ENCODE data around the gene MEF2C. TPM values are rescaled to one million over a fixed set of nuclear protein-coding genes. Genes with fewer than 3 reads are reported as not detected.

MEF2C gene
- total and polyA plus RNA-seq, 7 donors: 2.8 to 51.4 (median 32.1) TPM

GRCh38 chr5:88899096-88899737 lies 16.2 kb upstream of the MEF2C start:
- WGBS, 2 donors: 92 to 94% methylated on average over 2 of the region's 2 CpGs
- no peaks in the 10 kb centered on the region for H3K4me1 ChIP-seq
- H3K27ac ChIP-seq: no peak overlapping the region
- no peak for DNase-seq
- H3K9me3 ChIP-seq: no peaks in the 10 kb centered on the region
- no peak for TF ChIP-seq POLR2AphosphoS5 (IDR thresholded peaks at IDR 0.05)
- TF ChIP-seq CTCF (IDR thresholded peaks at IDR 0.05): no peak
- TF ChIP-seq POLR2A (IDR thresholded peaks at IDR 0.05): no peak
- TF ChIP-seq EP300 (IDR thresholded peaks at IDR 0.05): no peak
- H3K27me3 ChIP-seq: no peaks in the 10 kb centered on the region
- H3K36me3 ChIP-seq: no peaks in the 10 kb centered on the region
- intact Hi-C loops (cut with DNase I): no loop called here
- H3K4me3 ChIP-seq: no peak overlapping the region

- no peak overlapping the region for H3K27ac ChIP-seq
- DNase-seq: no peak
- H3K27me3 ChIP-seq: no peaks in the 10 kb centered on the region
- no peaks in the 10 kb centered on the region for H3K9me3 ChIP-seq
- intact Hi-C loops (cut with DNase I): no loop called here
- H3K36me3 ChIP-seq: no peaks in the 10 kb centered on the region
- TF ChIP-seq POLR2AphosphoS5 (IDR thresholded peaks at IDR 0.05) (no peak), CTCF (IDR thresholded peaks at IDR 0.05) (no peak), EP300 (IDR thresholded peaks at IDR 0.05) (no peak), POLR2A (IDR thresholded peaks at IDR 0.05) (no peak)
- H3K4me1 ChIP-seq: no peaks in the 10 kb centered on the region
- WGBS, 2 donors: 96 to 98% methylated on average over 1 of the region's 1 CpG
- no peak overlapping the region for H3K4me3 ChIP-seq
Measured at GRCh38 chr5:88897748-88898147, 14.8 kb upstream of the MEF2C start.

GRCh38 chr5:88895681-88896501 lies 12.9 kb upstream of the MEF2C start:
- DNase-seq: no peak
- Histone ChIP-seq H3K27ac (no peak overlapping the region), H3K9me3 (no peaks in the 10 kb centered on the region), H3K27me3 (no peaks in the 10 kb centered on the region), H3K4me3 (no peak overlapping the region), H3K36me3 (no peaks in the 10 kb centered on the region), H3K4me1 (peaks cover 0 to 2% (median under 1%) of the 10 kb centered on the region in 4 donors)
- TF ChIP-seq POLR2AphosphoS5 (IDR thresholded peaks at IDR 0.05) (no peak), CTCF (IDR thresholded peaks at IDR 0.05) (no peak), POLR2A (IDR thresholded peaks at IDR 0.05) (no peak), EP300 (IDR thresholded peaks at IDR 0.05) (no peak)
- intact Hi-C loops (cut with DNase I): no loop called here
- WGBS, 2 donors: 88 to 89% methylated on average over 10 of the region's 10 CpGs

- DNase-seq: no peak
- WGBS, 2 donors: 74 to 88% methylated on average over 3 of the region's 3 CpGs
- Histone ChIP-seq H3K9me3 (no peaks in the 10 kb centered on the region), H3K4me3 (no peak overlapping the region), H3K4me1 (peaks cover 0 to 23% (median 18%) of the 10 kb centered on the region in 4 donors), H3K27me3 (no peaks in the 10 kb centered on the region), H3K27ac (no peak overlapping the region), H3K36me3 (no peaks in the 10 kb centered on the region)
- intact Hi-C loops (cut with DNase I): no loop called here
- TF ChIP-seq POLR2AphosphoS5 (IDR thresholded peaks at IDR 0.05) (no peak), POLR2A (IDR thresholded peaks at IDR 0.05) (no peak), EP300 (IDR thresholded peaks at IDR 0.05) (no peak), CTCF (IDR thresholded peaks at IDR 0.05) (no peak)
Measured at GRCh38 chr5:88892669-88893068, 9.7 kb upstream of the MEF2C start.

All from sigmoid colon (tissue), 7 donors.